HepG2 (cell line): ENCODE measurements around the gene RNF208. TPM values are rescaled to one million over a fixed set of nuclear protein-coding genes. Genes with fewer than 3 reads are reported as not detected.

ENCODE experiments used
- GTF3A ChIP-seq: sonication (generic); formaldehyde crosslinking; conservative IDR thresholded peaks from 2 replicates; pipeline ENCODE4 v1.4.0; 2020; ENCODE audit warnings: mild to moderate bottlenecking, missing genetic modification reagents
- HOXA7 ChIP-seq: sonication (generic); formaldehyde crosslinking; IDR thresholded peaks from 2 replicates; pipeline ENCODE4 v1.8.1; 2022; ENCODE audit warnings: mild to moderate bottlenecking, missing genetic modification reagents, moderate library complexity
- JUND ChIP-seq: sonication (generic); formaldehyde crosslinking; IDR thresholded peaks from 2 replicates; pipeline ENCODE4 v1.8.0; 2022; ENCODE audit warnings: mild to moderate bottlenecking, missing genetic modification reagents
- MED8 ChIP-seq: sonication (generic); formaldehyde crosslinking; IDR thresholded peaks from 2 replicates; pipeline ENCODE4 v1.8.1; 2023; ENCODE audit warnings: mild to moderate bottlenecking, missing genetic modification reagents; ENCODE audit not compliant: insufficient replicate concordance
- PAWR ChIP-seq: sonication (generic); formaldehyde crosslinking; IDR thresholded peaks from 2 replicates; pipeline ENCODE4 v1.4.0; 2020; ENCODE audit warnings: missing genetic modification reagents, mild to moderate bottlenecking, borderline replicate concordance
- RBM22 ChIP-seq: fragments of 200-400 bp; formaldehyde crosslinking; optimal IDR thresholded peaks from 2 replicates; pipeline ENCODE3; 2017; ENCODE audit warnings: mild to moderate bottlenecking, low read length, moderate library complexity
- SPEN ChIP-seq: sonication (generic); formaldehyde crosslinking; IDR thresholded peaks from 2 replicates; pipeline ENCODE4 v1.5.1; 2020; ENCODE audit warnings: low read depth, mild to moderate bottlenecking, missing genetic modification reagents
- ZNF567 ChIP-seq: sonication (generic); formaldehyde crosslinking; IDR thresholded peaks from 2 replicates; pipeline ENCODE4 v1.8.1; 2023; ENCODE audit warnings: mild to moderate bottlenecking, missing genetic modification reagents, borderline replicate concordance
- polyA plus RNA-seq, 8 experiments: library from polyadenylated mRNA; depleted of rRNA in 3 of 8; stranded (reverse) in 7 of 8; unstranded in 1 of 8; fragments of >200 nt; fragmentation: Illumina TruSeq in 4 of 8; extraction: Trizol in 4 of 8; gene quantifications; 2 replicates each; pipeline versions ENCODE4 v1.2.1 to v1.2.3, GENCODE V29; 2011 to 2016; ENCODE audit warnings: low read depth in 4 of 8, missing spikeins in 1 of 8, mixed read lengths in 1 of 8; ENCODE audit not compliant: insufficient read depth in 1 of 8
- total RNA-seq, 5 experiments: library from RNA; depleted of rRNA; stranded (reverse); fragments of >200 nt; fragmentation: Illumina TruSeq; extraction: Trizol; gene quantifications; 2 replicates each; pipeline ENCODE4 v1.2.3, GENCODE V29; 2016; ENCODE audit warnings: low read depth in 1 of 5
- TF ChIP-seq, protein P1 (sequence below): sonication (generic); IDR thresholded peaks from 2 replicates; pipeline ENCODE4 v1.6.1; 2016; ENCODE audit warnings: low read depth, borderline replicate concordance
- TF ChIP-seq, protein P2 (sequence below): sonication (generic); formaldehyde crosslinking; IDR thresholded peaks from 2 replicates; pipeline ENCODE4 v1.5.0; 2020; ENCODE audit warnings: mild to moderate bottlenecking, missing genetic modification reagents, borderline replicate concordance
- TF ChIP-seq, protein P3 (sequence below): IDR thresholded peaks from 2 replicates; pipeline ENCODE4 v1.6.1; 2012; ENCODE audit warnings: low read length, improper control_type of control experiment
- TF ChIP-seq, protein P4 (sequence below): sonication (generic); formaldehyde crosslinking; conservative IDR thresholded peaks from 2 replicates; pipeline ENCODE4 v1.8.0; 2022; ENCODE audit warnings: low read depth, missing genetic modification reagents

Gene RNF208
- total and polyA plus RNA-seq, 2 of the 13 experiments (the other 11 are each of a cell fraction or from before 2014, with no cell fraction given): 1.6 to 2.1 TPM

DNA sequence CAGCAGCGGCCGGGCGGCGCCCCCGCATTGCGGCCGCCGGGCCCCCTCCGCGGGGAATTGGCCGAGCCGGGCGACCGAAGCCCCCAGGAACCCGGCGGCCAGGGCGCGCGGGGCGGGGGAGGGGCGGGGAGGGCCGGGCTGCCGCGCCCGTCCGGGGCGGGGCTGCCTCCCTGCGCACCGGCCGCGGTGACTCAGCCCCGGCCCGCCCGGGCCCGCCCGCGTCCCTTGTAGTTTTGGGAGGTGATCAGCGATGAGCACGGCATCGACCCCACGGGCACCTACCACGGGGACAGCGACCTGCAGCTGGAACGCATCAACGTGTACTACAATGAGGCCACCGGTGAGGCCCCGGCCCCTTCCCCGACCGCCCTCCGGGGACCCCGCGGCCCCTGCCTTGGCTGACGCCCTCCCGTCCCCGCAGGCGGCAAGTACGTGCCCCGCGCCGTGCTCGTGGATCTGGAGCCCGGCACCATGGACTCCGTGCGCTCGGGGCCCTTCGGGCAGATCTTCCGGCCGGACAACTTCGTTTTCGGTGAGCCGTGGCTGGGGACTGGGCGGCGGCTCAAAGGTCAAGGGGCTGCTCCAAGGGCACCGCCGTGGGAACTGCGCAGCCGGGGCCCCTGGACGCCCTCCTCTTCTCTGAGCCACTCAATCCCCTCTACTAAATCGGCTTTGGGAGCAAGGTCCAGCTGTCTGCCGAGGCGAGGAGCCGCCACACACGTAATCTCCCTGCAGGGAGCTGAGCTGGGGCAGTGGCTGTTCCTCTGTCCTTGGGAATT lies 19.6 kb upstream of the RNF208 start (continued):
- TF ChIP-seq, protein P1, sequence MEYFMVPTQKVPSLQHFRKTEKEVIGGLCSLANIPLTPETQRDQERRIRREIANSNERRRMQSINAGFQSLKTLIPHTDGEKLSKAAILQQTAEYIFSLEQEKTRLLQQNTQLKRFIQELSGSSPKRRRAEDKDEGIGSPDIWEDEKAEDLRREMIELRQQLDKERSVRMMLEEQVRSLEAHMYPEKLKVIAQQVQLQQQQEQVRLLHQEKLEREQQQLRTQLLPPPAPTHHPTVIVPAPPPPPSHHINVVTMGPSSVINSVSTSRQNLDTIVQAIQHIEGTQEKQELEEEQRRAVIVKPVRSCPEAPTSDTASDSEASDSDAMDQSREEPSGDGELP: peak; percentile 14; the same call in 1 of the 2 replicates
- TF ChIP-seq PAWR (no peak), MED8 (CRISPR knock-in tag) (peak; percentile 23), RBM22 (no peak), JUND (CRISPR knock-in tag) (no peak), GTF3A (no peak), SPEN (CRISPR knock-in tag) (peak; percentile 81), ZNF567 (no peak), HOXA7 (CRISPR knock-in tag) (no peak)
- TF ChIP-seq, protein P2, sequence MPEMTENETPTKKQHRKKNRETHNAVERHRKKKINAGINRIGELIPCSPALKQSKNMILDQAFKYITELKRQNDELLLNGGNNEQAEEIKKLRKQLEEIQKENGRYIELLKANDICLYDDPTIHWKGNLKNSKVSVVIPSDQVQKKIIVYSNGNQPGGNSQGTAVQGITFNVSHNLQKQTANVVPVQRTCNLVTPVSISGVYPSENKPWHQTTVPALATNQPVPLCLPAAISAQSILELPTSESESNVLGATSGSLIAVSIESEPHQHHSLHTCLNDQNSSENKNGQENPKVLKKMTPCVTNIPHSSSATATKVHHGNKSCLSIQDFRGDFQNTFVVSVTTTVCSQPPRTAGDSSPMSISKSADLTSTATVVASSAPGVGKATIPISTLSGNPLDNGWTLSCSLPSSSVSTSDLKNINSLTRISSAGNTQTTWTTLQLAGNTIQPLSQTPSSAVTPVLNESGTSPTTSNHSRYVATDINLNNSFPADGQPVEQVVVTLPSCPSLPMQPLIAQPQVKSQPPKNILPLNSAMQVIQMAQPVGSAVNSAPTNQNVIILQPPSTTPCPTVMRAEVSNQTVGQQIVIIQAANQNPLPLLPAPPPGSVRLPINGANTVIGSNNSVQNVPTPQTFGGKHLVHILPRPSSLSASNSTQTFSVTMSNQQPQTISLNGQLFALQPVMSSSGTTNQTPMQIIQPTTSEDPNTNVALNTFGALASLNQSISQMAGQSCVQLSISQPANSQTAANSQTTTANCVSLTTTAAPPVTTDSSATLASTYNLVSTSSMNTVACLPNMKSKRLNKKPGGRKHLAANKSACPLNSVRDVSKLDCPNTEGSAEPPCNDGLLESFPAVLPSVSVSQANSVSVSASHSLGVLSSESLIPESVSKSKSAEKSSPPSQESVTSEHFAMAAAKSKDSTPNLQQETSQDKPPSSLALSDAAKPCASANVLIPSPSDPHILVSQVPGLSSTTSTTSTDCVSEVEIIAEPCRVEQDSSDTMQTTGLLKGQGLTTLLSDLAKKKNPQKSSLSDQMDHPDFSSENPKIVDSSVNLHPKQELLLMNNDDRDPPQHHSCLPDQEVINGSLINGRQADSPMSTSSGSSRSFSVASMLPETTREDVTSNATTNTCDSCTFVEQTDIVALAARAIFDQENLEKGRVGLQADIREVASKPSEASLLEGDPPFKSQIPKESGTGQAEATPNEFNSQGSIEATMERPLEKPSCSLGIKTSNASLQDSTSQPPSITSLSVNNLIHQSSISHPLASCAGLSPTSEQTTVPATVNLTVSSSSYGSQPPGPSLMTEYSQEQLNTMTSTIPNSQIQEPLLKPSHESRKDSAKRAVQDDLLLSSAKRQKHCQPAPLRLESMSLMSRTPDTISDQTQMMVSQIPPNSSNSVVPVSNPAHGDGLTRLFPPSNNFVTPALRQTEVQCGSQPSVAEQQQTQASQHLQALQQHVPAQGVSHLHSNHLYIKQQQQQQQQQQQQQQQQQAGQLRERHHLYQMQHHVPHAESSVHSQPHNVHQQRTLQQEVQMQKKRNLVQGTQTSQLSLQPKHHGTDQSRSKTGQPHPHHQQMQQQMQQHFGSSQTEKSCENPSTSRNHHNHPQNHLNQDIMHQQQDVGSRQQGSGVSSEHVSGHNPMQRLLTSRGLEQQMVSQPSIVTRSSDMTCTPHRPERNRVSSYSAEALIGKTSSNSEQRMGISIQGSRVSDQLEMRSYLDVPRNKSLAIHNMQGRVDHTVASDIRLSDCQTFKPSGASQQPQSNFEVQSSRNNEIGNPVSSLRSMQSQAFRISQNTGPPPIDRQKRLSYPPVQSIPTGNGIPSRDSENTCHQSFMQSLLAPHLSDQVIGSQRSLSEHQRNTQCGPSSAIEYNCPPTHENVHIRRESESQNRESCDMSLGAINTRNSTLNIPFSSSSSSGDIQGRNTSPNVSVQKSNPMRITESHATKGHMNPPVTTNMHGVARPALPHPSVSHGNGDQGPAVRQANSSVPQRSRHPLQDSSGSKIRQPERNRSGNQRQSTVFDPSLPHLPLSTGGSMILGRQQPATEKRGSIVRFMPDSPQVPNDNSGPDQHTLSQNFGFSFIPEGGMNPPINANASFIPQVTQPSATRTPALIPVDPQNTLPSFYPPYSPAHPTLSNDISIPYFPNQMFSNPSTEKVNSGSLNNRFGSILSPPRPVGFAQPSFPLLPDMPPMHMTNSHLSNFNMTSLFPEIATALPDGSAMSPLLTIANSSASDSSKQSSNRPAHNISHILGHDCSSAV (CRISPR knock-in tag): no peak
- TF ChIP-seq, protein P3, sequence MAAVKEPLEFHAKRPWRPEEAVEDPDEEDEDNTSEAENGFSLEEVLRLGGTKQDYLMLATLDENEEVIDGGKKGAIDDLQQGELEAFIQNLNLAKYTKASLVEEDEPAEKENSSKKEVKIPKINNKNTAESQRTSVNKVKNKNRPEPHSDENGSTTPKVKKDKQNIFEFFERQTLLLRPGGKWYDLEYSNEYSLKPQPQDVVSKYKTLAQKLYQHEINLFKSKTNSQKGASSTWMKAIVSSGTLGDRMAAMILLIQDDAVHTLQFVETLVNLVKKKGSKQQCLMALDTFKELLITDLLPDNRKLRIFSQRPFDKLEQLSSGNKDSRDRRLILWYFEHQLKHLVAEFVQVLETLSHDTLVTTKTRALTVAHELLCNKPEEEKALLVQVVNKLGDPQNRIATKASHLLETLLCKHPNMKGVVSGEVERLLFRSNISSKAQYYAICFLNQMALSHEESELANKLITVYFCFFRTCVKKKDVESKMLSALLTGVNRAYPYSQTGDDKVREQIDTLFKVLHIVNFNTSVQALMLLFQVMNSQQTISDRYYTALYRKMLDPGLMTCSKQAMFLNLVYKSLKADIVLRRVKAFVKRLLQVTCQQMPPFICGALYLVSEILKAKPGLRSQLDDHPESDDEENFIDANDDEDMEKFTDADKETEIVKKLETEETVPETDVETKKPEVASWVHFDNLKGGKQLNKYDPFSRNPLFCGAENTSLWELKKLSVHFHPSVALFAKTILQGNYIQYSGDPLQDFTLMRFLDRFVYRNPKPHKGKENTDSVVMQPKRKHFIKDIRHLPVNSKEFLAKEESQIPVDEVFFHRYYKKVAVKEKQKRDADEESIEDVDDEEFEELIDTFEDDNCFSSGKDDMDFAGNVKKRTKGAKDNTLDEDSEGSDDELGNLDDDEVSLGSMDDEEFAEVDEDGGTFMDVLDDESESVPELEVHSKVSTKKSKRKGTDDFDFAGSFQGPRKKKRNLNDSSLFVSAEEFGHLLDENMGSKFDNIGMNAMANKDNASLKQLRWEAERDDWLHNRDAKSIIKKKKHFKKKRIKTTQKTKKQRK: no peak
- TF ChIP-seq, protein P4, sequence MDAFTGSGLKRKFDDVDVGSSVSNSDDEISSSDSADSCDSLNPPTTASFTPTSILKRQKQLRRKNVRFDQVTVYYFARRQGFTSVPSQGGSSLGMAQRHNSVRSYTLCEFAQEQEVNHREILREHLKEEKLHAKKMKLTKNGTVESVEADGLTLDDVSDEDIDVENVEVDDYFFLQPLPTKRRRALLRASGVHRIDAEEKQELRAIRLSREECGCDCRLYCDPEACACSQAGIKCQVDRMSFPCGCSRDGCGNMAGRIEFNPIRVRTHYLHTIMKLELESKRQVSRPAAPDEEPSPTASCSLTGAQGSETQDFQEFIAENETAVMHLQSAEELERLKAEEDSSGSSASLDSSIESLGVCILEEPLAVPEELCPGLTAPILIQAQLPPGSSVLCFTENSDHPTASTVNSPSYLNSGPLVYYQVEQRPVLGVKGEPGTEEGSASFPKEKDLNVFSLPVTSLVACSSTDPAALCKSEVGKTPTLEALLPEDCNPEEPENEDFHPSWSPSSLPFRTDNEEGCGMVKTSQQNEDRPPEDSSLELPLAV (CRISPR knock-in tag): no peak
